Measurements from ENCODE around the gene USH2A. TPM values are rescaled to one million over a fixed set of nuclear protein-coding genes. Genes with fewer than 3 reads are reported as not detected.

The USH2A gene
- total RNA-seq, 1 donor from 2014 or later: 1.5 TPM

- DNase-seq (ENCODE audit: low spot score) (no peak), ATAC-seq (no peak)
These were observed 753.3 kb downstream of the USH2A start for GRCh38 chr1:215669806-215670491.

GRCh38 chr1:215667761-215668160 is 755.5 kb downstream of the USH2A start:
- ATAC-seq (no peak), DNase-seq (ENCODE audit: low spot score) (no peak)

- DNase-seq (ENCODE audit: low spot score) (no peak), ATAC-seq (no peak)
These were observed 758.0 kb downstream of the USH2A start for GRCh38 chr1:215665215-215665614.

GRCh38 chr1:215661033-215661432 is 762.2 kb downstream of the USH2A start:
- DNase-seq (ENCODE audit: low spot score) (no peak), ATAC-seq (peak; percentile 75)

DNA sequence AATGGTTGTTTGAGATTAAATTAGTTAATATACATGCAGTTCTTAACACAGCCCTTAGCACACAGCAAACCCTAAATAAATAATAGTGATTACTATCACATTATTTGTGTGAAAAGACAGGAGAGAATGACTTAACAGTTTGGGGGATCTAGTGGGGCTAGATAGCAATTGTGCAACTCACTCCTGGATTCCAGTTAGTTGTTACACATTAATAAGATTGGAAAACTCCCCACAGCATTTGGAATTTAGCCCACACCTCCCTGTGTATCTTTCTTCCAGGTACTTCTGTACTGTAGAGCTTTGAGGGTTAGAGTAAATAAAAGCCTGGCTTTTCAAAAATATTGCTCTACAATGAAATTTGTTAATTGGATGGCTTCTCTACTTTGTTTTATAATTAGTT is 763.0 kb downstream of the USH2A start:
- peak; percentile 83 for ATAC-seq
- peak; percentile 62 for DNase-seq (ENCODE audit: low spot score)

DNA sequence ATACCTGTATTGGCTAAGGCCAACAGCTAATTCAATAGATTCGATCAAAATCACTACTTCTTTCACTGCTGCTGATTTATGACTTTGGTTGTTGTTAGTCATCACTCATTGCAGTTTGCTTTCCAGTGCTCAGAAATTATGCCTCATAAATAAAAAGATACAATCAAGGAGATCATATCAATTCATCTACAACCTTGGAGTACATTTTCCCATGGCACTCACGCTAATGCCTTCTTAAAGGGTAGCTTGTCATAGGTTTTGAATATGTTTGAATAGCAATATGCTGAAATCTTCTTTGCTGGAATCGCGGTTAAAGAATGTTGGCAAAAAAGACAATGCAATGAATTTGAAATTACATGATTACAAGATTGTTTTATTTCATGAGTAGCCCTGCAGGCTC is 766.2 kb downstream of the USH2A start:
- ATAC-seq (no peak), DNase-seq (ENCODE audit: low spot score) (no peak)

- DNase-seq (ENCODE audit: low spot score) (no peak), ATAC-seq (no peak)
These were observed 770.9 kb downstream of the USH2A start for GRCh38 chr1:215652371-215652770.

DNA sequence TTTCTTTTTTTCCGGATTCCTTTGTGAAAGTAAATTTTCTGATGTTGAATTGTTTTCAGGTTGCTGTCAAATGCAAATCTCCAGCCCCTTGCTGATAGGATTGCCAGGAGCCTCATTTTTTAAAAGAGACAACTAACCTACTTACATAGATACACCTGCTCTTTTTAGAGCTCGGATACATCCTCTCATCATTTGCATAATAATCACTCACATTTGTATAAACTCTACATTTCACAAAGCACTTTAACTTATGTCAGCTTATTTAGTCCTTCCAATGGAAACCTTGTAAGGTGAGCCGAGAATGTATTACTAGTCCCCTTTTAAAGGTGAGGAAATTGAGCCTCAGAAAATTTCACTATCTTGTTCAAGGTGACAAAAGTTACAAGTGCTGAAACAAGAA is 771.4 kb downstream of the USH2A start:
- DNase-seq (ENCODE audit: low spot score): no peak
- ATAC-seq: no peak

- ATAC-seq (peak; percentile 58), DNase-seq (ENCODE audit: low spot score) (no peak)
These were observed 772.6 kb downstream of the USH2A start for GRCh38 chr1:215650446-215651149.

GRCh38 chr1:215648957-215649356 is 774.3 kb downstream of the USH2A start:
- DNase-seq (ENCODE audit: low spot score): no peak
- no peak for ATAC-seq

DNA sequence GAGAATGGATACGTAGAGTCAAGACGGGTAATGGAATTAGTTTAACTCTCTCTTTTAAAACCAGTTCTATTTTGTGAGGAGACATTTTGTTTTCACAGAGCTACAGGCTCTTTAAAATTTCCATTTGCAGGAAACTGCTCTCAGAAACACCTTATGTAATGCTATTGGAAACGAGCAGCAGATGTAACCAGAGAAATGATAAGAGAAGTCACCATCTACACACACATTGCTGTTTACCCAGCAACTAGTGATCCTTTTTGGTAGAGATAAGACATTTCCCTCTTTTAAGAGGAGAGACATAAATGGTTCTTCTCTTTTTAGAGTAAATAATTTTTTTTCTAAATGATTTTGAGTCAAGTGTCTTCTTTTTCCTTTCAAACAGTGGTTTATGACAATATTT is 775.5 kb downstream of the USH2A start:
- DNase-seq (ENCODE audit: low spot score) (no peak), ATAC-seq (peak; percentile 37)

DNA sequence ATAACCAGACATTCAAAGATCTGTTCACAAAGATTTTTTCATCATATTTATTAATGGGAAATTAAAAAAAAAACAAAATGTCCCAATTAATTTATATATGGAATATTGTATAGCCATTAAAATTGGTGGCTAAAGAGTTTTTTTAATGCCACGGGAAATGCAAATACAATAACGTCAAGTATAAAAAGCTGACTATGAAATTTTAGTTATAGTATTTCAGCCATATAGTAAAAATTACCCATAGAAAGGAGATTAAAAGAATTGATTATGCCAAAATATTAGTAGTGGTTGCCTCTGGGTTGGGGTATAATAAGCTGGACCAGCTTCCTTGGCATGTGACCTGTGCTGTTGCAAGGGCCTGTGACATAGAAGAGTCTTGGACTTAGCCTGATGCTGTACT is 777.4 kb downstream of the USH2A start:
- DNase-seq (ENCODE audit: low spot score): no peak
- ATAC-seq: no peak

- peak; percentile 59 for ATAC-seq
- peak; percentile 54 for DNase-seq (ENCODE audit: low spot score)
These were observed 778.1 kb downstream of the USH2A start for GRCh38 chr1:215645182-215645581.

- peak; percentile 59 for ATAC-seq
- DNase-seq (ENCODE audit: low spot score): peak; percentile 68
These were observed 779.5 kb downstream of the USH2A start for GRCh38 chr1:215643592-215644321.

DNA sequence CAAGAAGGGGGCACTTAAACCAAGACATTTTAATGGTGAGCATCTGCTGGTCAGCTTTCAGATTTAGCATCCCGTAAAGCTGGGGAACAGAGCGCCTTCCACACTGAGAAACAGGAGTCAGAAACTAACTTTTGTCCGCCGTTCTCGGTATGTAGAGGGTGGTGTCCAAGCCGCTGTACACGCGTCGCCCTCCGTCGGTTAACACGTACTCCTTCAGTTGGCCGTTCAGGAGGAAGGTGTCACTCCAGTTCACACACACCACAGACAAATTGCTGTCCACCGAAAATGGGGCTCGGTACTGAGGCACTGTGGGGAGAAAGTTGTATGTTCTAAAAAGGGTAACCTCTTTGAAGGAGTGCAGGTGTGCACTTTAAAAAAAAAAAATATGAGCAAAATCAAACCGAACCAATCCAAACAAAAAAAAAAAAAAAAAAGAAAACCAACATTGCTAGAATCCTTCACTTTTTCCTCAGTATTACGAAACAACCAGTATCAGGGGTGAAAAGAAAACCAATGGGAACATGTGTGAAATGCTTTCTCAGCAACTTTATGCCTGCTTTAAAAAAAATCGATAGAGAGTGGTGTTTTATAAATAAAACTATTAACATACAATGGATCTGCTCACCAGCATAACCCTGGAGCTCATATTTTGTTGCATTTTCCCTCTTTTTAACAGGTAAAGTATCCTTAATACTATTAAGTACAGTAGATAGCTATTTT is 782.7 kb downstream of the USH2A start:
- DNase-seq (ENCODE audit: low spot score) (peak; percentile 59), ATAC-seq (peak; percentile 12)

GRCh38 chr1:215637041-215637573 is 786.1 kb downstream of the USH2A start:
- DNase-seq (ENCODE audit: low spot score): peak; percentile 80
- peak; percentile 53 for ATAC-seq

DNA sequence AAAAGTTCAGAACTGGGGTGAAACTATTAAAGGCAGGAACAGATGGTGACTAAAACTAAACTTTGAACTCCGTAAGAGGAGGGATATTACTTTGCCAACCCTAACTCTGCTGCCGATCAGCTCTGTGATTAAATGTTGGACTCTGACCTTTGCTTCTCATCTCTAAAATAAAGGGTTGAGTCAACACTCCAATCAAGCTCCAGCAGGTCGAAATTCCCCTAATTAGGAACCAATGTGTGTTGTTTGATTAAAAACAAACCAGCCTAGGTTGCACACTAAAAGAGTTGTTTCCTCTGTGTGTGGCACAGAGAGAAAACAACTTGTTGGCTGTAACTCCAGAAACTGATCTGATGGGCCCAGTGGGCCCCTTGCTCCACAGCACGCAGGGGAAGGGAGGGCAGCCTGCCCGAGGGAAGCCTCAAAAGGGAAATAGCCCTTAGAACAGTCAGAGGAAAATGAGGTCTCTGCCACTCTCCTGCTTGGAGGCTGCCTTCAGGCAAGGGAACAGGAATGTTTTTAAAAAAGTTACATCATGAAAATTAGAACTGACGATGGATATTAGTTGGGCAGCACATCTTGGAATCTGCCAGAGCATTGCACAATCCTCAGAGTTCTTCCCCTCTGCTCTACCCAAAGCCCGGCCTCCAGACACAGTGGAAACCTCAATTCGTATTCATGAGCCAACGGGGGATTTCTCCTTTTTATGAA is 786.8 kb downstream of the USH2A start:
- DNase-seq (ENCODE audit: low spot score) (peak; percentile 64), ATAC-seq (peak; percentile 67)

GRCh38 chr1:215635827-215636226 is 787.4 kb downstream of the USH2A start:
- DNase-seq (ENCODE audit: low spot score) (peak; percentile 67), ATAC-seq (peak; percentile 54)

- DNase-seq (ENCODE audit: low spot score) (peak; percentile 66), ATAC-seq (peak; percentile 42)
These were observed 791.8 kb downstream of the USH2A start for GRCh38 chr1:215631489-215631888.

DNA sequence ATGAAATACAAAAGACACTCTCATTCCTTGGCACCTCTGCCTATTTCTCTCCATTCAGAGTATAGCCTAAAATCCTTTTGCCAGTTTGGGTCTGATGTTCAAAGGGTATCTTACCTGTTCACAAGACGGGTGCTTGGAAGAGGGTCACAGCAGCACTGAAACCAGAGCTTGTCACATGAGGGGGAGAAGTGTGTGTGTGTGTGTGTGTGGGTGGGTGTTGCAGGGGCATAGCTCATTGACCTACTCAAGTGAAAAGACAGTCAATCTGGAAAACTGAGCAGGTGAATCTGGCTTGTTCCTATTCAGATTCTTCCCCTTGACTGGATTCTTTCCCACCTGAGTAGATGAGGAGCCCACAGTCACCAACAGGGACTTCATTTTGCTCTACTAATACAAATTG is 792.2 kb downstream of the USH2A start:
- ATAC-seq: no peak
- no peak for DNase-seq (ENCODE audit: low spot score)
